HK-2 (cell line): ENCODE data around the gene CYTL1.
"Not testable (repeated sequence)": the region's sequence is repeated elsewhere in the genome, so short reads cannot be mapped to it uniquely, and the experiment has no call there.

Source experiments
- DNase-seq: peaks from one replicate; pipeline ENCODE4 v3.0.0-alpha.2; 2018; ENCODE audit not compliant: unreplicated experiment

Gene CYTL1

DNA sequence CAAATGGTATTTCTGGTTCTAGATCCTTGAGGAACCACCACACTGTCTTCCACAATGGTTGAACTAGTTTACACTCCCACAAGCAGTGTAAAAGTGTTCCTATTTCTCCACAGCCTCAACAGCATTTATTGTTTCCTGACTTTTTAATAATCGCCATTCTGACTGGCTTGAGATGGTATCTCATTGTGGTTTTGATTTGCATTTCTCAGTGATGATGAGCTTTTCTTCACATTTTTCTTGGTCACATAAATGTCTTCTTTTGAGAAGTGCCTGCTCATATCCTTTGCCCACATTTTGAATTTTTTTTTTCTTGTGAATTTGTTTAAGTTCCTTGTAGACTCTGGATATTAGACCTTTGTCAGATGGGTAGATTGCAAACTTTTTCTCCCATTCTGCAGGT, 22.3 kb downstream of the CYTL1 start:
- DNase-seq, result not testable (repeated sequence)

DNA sequence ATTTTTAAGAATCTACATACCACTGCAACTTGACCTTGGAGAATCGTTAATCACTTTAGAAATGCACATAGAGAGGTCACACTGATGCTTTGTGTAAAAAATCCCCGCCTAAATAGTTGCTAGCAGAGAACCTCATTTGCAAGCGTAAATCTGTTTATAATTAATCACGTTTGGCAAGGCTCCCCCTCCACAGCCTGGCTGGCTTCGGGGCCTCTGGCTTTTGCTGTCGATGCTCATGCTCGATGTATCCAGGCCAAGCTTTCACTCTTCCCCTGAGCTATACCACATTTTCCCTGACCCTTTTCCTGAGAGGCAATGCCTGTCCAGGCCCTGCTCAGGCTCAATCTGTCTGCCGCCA, 23.4 kb downstream of the CYTL1 start:
- no peak for DNase-seq

DNA sequence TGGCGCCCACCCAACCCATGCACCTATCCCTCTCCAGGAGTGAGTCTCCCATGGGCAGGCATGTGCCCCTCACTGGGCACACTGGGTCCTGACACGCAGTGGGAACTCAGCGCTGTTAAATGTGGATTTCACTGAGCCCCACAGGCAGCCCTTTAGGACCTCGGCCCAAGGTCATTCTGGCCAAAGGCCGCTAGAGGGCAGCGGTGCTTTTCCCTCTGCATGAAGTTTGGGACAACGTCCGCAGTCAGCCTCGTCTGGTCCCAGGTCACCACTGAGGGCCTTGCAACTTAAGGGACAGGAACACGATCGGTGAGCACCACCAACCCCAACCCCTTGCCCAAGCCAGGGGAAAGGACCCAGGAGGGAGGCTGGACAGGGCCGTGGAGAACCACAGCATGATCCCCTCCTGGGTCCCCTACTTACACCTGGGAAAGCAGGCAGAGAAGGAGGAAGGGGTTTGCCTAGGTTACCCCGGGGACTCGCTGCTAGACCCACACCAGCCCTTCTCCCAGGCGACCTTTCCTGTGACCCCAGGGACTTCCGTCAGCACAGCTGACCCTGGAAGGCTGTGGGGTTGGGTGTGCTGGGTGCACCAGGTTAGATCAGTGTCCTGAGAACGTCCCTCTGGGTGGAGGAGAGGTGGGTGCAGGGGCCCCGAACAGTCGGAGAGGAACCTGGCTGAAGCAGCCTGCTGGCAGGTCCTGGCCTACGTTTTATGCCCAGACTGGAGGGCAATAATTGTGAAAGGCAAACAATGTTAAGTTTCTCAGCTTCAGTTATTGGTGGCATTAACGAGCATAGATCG, 24.0 kb downstream of the CYTL1 start:
- DNase-seq, result peak; percentile 78

DNA sequence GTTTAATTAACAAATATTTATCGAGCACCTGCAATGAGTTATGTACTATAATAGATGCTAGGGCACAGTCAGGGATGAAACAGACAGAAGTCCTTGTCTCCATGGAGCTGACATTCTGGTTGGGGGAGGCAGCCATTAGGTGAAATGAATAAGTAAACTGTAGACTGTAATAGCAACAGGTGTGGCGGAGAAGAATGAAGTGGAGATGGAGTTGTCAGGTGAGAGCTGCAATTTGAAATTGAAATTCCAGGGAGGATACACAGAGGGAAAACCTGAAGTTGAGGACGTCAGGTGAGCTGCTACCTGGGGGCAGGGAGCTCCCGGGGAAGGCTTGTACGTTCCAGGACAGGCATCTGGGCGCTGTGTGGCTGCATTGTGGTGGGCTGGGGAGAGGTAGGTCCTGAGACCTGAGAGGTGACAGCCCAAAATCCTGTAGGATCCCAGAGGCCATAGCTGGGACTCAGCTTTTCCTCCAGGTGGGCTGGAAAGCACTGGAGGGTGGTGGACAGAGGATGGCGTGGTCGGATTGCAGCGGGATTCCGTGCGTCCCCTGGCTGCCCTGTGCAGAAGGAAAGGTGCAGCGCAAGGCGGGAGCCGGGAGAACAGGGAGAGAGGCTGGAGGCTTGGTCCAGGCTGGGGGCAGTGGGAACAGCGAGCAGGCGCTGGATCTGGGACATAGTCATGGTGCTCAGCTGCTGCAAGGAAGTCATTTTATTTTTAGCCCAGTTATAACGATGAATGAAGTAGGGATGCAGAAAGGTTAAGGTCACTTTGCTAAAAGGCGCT, 24.8 kb downstream of the CYTL1 start:
- no peak for DNase-seq

DNA sequence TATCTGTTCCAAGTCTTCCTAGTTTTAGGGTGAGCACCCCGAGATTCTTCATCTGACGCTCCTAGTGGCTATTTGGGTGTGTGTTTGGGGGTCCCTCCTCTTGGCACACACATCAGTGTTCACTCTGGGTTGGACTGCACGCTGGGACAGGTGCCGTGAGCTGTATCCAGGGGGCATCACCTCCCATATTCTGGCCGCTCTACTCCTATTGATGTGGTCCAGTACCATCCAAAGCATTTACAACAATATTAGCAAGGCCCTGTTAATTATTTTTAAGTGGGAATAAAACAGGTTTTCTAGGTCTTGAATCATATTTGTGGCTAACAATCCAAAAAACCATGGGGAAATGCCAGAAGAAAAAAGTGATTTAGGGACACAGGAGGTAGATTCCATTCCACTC, 26.4 kb downstream of the CYTL1 start:
- DNase-seq, result no peak

DNA sequence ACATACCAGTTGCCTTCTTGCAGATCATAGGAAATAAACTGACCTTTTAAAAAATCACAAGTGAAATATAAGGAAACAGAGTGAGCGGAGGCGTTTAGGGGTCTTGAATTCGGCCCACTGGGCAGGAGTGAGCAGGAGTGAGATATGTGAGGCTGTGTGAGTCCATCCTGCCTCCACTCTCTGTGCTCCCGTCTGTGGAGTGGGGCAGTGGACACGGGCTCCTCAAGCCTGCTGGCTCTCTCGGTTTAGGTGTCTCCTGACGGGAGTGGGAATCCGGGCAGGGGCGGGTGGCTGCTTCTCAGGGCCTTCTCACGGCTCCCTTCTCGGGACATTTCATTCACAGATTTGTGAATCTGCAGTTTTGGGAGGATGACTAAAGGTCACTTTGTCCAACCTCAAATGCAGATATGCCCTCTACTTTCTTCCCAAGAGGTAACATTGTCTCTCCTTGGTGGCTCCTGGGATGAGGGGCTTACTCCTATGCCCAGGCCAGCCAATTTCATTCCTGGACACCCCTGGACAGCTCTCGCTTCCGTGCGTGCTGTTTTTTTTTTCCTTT, 27.6 kb downstream of the CYTL1 start:
- peak; percentile 19 for DNase-seq

DNA sequence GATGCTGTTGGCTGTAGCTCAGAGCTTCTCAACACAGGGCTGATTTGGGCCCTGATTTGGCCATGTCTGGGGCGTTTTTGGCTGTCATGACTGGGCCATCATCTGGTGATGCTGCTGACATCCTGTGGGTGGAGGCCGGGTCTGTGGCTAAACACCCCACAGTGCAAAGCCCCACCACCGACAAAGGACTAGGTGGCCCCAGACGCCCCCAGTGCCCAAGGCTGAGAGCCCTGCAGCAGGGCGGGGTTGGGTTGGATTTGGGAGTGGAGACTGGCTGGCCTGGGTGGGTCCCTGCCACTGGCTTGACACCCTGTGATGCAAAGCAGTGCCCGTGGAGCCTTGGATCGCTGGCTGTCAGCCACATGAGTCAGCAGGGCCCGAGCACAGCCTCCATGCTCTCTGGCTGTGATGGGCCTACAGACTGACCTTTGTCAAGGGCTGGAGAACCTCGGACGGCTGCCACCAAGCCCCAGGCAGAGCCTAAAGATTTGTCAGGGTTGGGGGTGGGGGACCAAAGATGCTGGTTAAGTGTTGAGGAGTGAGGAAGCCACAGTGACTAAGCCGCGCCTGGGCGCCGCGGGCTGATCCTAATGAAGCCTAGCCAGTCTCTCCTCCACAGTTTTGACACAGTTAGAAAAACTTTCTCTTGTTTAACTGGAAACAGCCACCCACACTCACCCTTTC, 28.3 kb downstream of the CYTL1 start:
- DNase-seq, result peak; percentile 89

DNA sequence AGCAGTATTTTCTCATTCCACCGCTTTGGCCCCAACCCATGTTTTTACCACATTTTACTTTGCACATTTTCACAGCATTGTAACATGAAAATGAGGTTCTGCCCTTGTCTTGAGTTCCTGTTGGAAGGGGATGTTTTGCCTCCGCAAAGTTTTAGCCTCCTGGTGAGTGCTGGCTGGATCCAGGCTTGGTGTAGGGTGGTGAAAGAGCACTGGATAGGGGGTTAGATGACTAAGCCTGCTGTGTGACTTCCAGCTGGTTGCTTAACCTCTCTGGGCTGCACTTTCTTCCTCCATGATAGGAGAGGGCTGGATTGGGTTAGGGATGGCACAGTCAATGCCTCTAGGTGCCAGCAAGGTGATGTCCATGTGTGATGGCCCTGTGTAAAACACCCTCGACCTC, 28.9 kb downstream of the CYTL1 start:
- DNase-seq, result no peak

DNA sequence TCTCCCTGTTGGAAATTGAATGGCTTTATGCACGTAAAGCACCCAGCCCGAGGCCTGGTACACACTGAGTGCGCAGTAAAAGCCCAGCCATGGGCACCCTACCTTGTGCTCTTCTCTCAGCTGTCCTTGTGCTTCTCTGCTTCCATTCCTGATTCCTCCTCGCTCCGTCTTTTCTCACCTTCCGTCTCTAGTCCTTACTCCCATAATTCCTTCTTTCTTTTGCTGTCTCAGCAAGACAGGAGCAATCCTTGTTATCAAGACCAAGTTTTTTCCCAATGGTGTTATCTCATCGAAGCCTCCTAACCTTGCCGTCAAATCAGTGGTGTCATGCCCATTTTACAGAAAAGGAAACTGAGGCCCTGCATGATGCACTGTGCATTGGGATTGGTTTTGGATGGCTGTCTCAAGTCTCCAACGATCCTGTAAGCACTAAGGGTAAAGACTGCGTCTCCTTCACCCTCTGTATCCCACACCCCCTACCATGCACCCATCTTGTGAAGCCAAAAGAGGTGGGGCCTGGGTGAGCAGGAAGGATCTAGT, 30.1 kb downstream of the CYTL1 start:
- DNase-seq, result no peak

DNA sequence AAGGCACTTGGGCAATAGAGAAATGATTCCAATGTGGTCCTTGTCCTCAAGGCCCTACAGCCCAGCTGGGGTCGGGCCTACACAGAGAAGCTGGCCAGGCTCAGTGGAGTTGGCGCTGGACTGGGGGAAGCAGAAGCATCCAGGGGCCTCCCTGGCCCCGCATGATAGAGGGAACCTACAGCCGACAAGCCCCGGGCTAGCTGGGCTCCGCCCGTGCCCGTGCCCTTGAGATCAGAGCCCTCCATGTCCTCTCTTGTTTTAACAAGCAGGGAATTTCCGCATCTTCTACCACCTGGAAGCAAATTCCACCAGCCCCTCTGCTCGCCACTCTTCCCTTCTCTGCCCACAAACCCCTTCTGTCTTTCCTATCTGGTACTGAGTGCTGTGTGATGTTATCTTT, 31.6 kb downstream of the CYTL1 start:
- DNase-seq, result no peak

DNA sequence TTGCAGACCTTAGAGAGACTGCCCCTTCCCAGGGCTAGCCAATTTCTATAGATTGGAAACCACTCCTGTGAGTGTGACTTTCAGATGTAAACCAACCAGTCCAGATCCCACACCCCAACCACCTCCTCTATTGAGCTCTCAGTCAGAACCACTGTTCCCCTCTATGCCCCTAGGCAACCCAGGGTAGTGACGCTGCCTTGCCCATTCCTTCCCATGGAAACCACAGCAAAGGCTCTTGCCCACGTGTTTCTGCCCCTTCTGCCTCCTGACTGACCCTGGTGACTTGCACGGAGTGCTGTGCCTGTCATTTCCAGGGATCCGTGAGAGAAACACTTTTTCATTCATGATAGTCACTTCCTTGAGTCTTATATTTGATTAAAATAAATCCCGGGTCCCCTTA, 32.4 kb downstream of the CYTL1 start:
- no peak for DNase-seq

DNA sequence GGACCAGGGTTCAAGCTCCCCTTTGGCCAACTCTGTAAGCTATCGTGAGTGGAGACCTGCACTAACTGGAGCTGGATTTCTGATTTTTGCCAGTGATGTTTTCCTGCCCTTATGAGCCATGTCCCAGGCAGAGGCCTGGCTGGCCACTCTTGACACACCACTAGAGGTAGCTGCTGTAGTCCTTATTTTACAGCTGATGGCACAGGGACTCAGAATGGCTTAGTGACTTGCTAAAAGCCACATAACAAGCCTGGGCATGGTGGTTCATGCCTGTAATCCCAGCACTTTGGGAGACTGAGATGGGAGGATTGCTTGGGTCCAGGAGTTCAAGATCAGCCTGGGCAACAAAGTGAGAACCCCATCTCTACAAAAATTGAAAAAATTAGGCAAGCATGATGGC, 33.4 kb downstream of the CYTL1 start:
- DNase-seq, result no peak

DNA sequence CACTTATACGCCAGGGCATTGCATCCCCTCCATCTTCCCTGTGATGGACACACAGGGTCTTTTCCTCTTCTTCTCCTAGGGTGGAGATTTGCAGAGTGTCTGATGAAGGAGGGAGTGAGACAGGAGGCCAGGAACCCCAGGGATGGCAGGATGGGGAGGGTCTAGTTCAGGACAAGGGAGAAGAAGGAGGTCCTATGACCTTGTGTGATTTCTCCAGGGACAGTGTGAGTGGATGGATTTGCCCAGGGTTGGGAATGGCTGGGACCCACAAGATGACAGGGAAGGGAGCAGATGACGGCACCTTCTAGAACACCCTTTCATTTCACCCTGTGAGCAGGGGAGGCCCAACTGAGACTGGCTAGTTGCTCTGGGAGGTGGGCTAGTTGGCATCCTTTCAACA, 34.2 kb downstream of the CYTL1 start:
- no peak for DNase-seq

DNA sequence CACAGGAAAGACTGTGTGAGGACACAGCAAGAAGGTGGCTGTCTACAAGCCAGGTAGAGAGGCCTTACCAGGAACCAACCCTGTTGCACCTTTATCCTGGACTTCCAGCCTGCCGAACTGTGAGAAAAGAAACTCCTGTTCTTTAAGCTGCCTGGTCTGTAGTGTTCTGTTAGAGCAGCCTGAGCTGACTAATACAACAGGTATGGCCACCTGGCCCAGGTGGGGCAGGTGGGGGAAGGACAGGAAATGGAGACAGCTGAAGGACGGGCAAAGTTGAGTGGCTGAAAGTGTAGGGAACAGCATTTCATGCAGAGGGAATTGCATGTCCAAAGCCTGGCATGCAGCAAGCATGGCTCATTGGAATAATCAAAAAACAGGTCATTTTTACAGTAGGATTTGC, 35.1 kb downstream of the CYTL1 start:
- no peak for DNase-seq

DNA sequence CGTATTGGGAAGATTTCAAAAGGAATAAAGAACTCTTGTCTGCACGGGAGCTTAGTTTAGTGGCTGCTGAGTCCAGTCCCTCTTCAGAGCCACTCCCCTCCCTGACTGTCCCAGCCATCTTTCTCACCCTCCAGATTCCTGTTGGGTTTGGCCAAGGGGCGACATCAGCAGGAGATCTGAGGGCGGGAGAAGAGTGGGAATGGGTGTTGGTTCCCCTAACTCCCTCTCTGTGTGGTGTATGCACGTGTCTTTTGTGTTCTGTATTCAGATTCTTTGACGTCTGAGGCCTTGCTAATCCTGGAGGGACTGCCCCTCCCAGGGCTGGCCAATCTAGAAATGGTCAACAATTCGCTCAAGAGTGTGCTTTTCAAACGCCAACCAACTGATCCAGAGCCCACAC, 37.4 kb downstream of the CYTL1 start:
- no peak for DNase-seq

DNA sequence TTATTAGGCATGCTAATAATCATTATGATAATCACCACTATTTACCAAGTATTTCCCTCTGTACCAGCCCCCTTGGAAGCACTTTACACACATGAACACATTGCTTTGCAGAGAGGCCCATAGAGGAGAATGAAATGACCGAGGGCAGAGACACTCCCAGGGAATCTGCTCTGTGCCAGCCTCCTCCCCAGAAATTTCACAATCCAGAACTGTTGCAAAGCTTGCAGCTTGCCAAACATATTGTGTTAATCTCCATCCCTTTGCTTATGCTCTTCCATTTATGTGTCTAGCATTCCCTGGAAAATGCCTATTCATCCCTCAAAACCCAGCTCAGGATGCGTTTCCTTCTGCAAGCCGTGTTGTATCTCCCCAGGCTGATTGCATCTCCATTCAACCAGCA, 37.8 kb downstream of the CYTL1 start:
- DNase-seq, result no peak

DNA sequence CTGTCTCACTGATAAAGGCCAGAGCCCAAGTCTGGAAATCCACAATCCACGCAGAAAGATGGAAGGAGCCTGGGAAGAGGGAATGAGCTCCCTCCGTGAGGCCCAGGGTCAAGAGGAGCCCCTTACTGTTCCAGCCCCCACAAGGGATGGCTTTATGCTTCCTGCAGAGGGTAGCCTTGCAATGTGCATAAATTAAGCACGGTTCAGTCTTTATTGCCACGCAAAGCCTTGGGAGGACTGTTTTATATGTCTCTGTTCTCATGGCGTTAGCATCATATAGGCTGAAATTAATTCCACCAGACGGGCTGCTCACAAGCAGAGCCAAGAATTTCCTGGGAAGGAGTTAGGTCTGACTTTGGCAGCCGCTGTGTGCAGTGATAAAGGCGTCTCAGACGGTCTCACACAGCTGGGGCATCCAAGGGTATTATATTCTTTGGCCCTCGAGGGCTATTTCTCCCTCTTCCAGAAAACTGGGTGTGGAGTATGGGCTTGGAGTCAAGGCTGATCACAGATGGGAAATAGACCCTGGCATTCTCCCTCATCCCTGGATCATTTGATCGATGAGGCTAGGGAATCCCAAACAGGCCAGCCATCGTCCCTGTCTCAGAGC, 38.5 kb downstream of the CYTL1 start:
- DNase-seq, result no peak

DNA sequence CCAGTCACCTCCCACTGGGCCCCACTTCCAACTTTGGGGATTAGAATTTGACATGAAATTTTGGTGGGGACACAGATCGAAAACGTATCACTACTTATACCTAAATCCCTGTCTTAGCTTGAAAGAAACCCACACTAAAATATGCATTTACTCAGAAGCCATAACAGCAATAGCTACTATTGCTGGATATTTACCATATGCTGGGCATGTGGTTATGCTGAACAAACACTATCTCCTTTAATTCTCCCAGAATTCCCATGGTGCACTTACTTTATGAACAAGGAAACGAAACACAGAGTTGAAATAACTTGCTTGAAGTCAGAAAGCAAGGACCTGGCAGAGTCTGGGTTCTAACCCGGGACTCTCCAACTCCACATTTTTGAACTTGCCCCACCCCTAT, 39.3 kb downstream of the CYTL1 start:
- no peak for DNase-seq

DNA sequence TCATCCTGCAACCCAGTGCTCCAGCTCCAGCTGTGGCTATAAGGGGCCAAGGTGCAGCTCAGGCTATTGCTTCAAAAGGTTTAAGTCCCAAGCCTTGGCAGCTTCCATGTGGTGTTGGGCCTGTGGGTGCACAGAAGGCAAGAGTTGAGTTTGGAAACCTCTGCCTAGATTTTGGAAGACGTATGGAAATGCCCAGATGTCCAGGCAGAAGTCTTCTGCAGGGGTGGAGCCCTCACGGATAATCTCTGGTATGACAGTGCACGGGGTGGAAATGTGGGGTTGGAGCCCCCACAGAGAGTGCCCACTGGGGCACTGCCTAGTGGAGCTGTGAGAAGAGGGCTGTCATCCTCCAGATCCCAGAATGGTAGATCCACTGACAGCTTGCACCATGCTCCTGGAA, 44.5 kb downstream of the CYTL1 start:
- DNase-seq, result no peak

DNA sequence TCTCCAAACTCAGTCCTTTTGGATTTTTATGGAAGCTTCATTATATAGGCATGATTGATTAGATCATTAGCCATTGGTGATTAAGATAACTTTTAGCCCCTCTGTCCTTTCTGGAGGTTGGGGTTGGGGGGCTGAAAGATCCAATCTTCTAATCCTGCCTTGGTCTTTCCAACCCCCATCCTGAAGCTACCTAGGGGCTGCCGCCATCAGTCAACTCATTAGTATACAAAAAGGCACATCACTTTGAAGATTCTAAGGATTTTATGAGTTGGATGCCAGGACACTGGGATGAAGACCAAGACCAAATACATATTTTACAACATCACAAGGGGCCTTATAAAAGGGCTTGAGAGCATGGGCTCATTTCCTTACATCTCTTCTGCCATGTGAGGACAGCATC, 47.5 kb downstream of the CYTL1 start:
- DNase-seq, result no peak

DNA sequence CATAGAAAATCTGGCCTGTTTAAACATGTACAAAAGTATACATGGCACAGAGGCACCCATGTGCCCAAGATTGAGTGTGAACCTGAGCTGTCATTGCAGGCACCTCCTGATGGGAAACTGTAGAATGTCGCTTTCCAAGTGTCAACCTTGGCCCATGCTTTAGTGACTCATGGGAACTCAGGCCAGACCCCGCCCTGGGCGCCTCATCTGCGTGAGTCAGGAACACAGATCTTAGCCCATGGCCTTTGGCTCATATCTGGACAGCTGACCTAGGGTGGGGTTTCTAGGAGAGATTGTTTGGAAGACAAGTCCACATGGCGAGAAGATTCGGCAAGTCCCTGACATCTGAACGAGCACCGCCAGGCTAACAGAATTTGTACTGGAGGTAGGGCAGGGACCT, 50.0 kb downstream of the CYTL1 start:
- DNase-seq, result no peak

DNA sequence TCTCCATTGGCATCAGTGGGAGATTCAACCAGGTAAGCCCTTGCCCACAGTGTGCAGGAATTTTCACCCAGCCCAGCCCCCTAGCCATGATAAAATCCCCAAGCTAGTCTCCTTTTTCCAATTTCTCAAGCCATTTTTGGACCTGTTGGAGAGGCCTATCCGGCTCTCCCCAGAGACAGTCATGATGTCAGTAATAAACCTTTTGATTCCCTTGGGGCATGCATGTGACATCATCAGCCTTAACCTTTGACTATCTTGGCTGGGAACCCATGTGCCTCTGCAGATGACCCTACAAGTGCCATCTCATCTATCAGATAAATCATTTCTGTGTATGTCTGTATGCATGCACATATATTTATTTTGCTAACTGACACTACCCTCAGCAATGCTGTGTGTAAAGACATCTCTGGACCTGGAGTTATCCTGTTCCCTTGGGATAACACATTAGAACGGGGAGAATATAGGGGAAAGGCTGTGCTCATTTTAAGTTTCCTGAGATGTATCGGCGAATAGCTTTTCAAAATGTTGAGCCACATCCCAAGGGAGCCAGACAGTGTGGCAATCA, 51.0 kb downstream of the CYTL1 start:
- no peak for DNase-seq
